DND-41 (cell line): ENCODE measurements around the gene LEUTX.

Experiments used
- CTCF ChIP-seq: IDR thresholded peaks from 2 replicates; pipeline ENCODE4 v1.5.1; 2012; ENCODE audit warnings: borderline replicate concordance, low read length, moderate library complexity, mild to moderate bottlenecking; ENCODE audit not compliant: poor library complexity, severe bottlenecking; ENCODE audit errors: extremely low read depth
- EZH2 ChIP-seq: IDR thresholded peaks from 3 replicates; pipeline ENCODE4 v1.6.1; 2012; ENCODE audit warnings: borderline replicate concordance, low read depth, mild to moderate bottlenecking, moderate library complexity, low read length, inconsistent platforms; ENCODE audit not compliant: severe bottlenecking

- TF ChIP-seq EZH2 (no peak), CTCF (no peak)
Observed at GRCh38 chr19:39797083-39797482, 18.4 kb downstream of the LEUTX start.
